HG03439 (cell line): ENCODE results near the gene STRN3.

ENCODE experiments used
- ATAC-seq: cut with Tn5 transposase; IDR thresholded peaks from one replicate; pipeline ENCODE4 v1.9.1; 2021; ENCODE audit warnings: mild to moderate bottlenecking, moderate library complexity; ENCODE audit not compliant: unreplicated experiment

Gene STRN3

DNA sequence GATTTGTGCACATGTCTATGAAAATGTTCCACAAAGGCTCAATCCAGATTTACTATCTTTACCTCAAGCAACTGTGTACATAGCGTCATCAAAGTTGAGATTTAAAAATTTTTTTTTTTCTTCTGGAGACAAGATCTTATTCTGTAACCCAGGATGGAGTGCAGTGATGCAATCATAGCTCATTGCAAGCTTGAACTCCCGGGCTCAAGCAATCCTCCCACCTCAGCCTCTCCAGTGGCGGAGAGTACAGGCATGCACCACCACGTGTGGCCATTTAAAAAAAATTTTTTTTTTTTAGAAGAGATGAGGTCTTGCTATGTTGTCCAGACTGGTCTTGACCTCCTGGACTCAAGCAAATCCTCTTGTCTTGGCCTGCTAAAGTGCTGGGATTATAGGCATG is 149.5 kb downstream of the STRN3 start:
- ATAC-seq: no peak

DNA sequence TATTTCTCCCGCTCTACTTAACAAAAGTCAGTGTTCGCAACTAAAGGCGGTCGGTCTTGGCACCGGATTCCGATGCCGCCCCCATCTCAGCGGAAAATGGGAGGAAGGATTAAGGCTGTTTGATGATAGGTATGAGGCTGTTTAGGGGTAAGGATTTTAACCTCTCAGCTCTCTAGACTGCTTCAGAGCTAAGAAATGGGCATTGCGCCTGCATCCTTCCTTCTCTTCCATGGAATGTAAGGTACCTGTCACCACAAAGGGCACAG is 150.5 kb downstream of the STRN3 start:
- ATAC-seq: no peak

DNA sequence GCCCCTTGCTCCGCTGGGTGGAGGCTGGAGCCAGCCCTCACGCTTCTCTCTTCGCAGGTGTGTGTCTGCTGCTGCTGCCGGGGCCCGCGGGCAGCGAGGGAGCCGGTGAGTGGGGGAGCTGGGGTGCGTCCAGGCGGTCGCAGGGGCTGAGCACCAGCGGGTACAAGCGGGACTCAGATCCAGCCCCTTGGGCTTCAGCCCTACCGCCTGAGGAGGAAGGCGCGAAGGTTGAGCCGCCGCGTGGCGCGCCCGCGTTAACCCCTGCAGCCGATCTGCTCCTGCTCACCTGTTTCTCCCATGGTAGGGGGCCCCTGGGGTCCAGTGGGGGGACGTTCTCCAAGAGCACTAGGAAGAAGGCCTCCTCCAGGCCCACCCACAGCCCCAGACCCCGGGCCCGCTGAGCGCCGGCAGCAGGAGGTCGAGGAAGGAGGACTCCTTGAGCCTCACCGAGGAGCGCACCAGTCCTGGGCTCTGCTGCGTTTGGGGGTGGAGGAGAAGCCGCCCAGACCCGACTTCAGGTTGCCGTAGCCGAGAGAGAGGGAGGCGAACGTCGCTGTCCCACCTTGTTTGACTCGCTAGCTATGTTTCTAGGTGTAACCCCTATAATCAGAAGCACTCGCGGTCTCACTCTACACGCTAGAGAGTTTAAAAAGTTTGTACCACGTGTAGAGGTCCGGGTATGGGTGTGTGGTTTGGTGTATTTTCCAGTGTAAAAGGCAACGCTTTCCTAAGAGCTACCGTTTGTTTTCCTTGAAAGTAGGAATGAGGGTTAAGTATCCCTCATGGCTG is 151.0 kb downstream of the STRN3 start:
- ATAC-seq: peak; percentile 40

DNA sequence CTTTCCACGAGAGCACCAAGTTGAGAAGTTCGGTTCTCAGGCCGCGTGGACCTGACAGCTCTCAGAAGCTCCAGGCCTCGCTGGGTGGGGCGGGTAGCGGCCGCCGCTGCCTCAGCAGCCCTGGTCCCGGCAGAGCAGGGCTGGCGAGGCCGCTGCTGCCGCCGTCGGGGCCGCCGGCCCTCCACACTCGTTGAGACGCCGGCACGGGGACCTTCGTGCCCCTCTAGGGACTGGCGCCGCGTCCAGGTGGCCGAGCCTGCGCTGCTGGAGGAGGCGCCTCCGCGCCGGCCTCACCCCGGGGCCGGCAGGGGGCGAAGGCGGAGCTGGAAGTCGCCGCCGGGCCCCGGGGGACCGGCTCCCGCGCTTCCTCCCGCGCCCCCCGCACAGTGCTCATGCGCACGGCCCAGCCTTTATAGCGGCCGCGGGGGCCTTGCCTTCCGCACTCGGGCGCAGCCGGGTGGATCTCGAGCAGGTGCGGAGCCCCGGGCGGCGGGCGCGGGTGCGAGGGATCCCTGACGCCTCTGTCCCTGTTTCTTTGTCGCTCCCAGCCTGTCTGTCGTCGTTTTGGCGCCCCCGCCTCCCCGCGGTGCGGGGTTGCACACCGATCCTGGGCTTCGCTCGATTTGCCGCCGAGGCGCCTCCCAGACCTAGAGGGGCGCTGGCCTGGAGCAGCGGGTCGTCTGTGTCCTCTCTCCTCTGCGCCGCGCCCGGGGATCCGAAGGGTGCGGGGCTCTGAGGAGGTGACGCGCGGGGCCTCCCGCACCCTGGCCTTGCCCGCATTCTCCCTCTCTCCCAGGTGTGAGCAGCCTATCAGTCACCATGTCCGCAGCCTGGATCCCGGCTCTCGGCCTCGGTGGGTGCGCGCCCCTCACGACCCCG is 151.8 kb downstream of the STRN3 start, which contains the start of gene COCH:
COCH (plus strand) TSS at position 440 of the 879 bp plus-strand sequence; CDS start at position 820, 380 bp downstream.
- peak; percentile 68 for ATAC-seq

DNA sequence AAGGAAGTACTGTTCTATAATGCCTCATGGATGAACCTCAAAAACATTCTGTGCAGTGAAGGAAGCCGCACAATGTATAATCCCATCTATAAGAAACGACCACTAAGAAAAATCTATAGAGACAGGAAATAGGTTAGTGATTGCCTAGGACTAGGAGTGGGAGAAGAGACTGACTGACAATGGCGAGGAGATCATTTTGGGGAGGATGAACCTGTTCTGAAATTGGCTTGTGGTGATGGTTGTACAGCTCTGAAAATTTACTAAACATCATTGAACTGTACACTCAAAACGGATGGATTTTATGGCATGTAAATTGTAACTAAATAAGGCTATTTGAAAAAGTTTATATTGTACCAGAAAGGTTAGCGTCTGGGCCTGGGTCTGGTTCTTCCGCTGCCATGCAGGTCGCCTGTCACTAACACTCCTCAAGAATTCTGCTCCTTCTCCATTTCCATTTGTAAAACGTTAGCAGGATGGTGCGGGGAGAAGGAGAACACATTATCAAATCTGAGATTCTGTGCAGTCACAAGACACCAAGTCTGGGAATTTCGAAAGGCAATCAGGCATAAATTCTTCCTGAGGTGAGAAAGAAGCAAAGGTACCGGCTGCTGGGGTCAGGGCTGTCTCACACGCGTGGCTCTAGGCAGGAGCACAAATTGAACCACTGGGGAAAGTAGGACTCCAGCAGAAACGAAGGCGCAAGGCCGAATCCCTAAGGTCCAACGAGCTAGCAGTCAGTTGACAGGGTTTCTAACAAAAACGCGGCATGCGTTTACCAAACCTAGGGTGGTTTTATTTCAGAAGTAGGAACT is 152.7 kb downstream of the STRN3 start:
- no peak for ATAC-seq

DNA sequence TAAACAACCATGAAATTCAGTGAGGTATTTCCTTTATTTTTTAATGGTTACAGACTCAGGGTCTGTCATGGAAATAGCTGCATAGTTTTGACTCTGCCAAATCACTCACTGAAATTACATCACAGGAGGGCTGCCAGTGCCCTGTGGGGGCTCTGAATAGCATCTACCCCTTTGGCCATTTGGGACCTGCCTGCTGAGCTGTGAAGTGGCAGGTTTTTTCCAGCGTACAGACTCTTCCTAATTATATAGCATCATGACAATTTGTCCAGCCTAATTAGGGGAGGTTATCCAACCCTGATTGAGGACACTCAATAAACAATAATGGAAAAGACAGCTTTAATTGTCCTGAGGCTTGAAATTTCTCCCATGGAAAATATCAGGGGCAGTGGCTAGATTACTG is 153.6 kb downstream of the STRN3 start:
- no peak for ATAC-seq

DNA sequence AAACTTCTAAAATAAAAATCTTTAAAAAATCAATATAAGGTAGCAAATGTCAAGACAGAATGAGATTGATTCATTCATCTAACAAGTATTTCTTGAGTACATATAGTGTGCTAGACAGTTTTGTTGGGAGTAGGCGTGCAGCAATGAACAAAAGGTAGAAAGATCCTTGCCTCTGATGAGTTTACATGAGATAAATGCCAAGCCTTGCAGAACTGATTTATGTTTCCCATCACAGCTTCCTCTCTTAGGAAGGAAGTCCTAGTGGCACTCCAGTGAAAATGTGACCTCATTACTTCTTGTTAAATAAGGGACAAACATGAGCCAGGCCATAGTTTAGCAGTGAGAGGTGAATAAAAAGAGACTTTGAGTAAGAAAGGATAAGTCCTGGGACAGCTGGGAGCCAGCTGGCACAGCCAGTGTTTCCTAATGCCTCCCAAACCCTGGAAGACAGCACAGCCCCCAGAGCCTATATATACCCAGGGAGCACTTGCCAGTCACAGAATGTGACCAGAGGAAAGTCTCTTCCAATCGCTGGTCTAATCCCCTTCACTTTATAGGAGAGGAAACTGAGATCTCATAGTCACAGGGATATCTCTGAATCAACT is 156.5 kb downstream of the STRN3 start:
- no peak for ATAC-seq

DNA sequence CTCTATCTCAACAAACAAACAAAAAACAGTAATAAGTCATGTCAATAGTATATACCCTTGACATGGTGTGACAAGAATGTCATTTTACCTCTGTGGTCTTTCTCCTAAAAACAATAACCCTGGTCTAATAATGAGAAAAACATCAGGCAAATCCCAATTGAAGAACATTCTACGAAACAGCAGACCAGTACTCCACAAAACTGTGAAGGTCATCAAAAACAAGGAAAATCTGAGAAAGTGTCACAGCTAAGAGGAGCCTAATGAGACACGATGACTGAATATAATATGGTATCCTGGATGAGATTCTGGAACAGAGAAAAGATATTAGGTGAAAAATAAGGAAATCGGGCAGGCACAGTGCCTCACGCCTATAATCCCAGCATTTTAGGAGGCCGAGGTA is 157.4 kb downstream of the STRN3 start:
- ATAC-seq: no peak

DNA sequence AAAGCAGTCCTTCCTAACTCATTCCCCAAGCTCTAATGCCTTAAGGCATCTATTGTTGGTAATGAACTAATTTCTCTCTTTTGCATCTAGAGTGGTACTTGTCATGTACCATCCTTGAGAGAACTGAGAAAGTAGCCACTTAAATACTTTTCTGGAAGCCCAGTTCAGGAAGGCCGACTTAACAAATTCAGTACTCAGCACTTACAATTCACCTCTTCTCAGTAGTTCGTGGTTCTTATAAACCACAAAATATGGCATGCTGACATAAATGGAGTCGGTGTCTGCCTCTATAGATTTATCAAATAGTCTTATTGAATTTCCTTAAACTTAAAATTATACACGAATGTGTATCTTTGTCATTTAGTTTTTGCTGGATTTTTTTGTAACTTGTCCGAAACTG is 161.2 kb downstream of the STRN3 start:
- no peak for ATAC-seq

DNA sequence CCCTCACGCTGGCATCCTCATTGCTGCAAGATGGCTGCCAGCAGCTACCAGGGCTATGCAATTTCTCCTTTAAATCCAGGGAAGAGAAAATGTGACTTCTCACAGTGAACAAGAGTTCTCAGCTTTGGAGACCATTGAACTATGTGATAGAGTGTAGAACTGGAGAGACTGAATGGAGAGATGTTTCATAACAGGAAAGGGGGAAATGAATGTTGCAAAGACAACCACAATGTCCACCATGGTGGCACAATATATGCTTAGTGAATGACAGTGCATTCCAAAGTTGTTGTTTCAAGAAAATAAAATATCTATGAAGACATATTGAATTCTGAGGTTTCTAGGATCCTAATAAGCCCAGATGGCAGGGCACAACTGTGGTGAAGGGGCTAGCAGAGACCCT is 165.0 kb downstream of the STRN3 start:
- no peak for ATAC-seq

DNA sequence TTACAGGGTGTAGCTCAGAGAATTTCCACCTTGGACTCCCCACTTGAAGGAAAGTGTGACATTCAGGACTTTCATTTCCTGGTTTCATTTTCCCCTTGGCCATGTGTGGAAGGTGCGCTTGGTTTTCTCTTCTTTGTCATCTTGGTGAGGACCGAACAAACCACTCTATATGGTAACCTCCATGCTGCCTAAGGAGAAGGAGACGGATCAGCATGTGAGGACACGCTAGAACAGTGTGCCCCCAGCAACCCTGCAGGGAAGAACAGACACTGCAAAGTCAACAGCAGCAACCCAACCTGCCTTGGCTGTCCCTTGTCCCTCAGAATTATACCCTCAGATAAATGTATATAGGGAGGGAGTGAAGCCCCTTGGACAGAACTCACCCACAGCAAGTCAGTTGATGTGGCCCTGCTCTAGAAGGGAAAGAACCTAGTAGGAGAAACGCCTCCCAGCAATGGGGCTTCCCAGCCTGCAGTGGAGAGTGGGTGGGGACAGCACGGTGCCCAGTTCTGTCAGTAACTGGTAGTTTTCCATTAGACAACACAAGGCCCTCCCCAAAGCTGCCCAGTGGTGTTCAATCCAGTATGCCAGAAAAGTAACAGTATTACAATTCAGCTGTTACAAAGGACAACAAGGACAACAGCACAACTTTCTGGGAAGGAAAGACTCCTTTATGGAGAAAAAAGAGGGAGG is 170.7 kb downstream of the STRN3 start:
- ATAC-seq: peak; percentile 59

DNA sequence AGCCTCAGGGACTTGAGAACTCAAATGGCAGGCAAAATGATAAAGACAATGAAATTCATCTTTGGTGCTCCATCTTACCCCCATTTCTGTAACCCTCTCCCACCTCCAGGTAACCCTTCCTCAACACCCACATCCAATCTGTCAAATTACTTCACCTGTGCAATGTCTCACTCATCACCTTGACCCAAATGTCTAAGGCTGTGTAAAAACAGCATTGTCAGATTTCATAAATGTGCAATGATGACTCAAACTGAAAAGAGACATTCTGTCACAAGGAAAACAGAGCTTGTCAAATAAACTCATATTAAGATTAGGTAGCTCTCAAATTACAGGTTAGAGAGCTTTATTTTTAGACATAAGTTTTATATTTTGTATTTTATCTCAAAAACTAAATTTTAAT is 171.7 kb downstream of the STRN3 start:
- peak; percentile 63 for ATAC-seq

DNA sequence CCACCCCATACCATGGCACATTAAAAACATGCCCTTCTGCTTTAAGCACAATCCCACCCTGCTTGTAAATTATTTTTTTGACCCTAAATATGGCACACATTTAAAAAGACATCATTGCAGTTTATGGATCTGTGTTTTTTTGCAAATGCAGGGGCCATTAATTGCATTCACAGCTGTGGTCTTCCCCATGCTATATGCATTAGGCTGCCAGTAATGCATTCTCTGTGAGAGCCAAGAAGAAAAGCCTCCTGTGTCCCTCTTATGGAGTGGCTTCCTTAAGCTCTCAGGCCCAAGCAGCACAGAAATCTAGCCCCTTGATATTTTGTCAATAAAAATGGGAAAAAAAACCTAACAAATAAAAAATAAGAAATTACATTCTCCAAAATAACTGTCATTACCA is 172.2 kb downstream of the STRN3 start:
- no peak for ATAC-seq

DNA sequence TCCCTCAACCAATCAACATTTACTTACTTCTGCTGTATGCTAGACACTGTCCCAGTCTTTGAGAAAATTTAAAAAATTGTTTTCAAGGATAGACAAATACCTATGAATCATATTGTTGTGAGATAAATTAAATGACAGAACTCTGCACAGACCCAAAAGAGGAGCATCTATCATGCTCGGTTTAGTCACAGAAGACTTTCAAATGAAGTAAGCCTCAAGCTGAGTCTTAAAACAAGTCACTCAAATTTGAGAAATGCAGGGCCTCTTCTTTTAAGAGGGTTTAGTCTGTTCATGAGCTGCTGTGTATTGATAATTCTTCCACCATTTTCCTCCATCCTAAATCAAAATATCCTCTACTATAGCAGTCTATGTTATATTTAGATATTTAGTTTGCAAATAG is 176.2 kb downstream of the STRN3 start:
- ATAC-seq: no peak

DNA sequence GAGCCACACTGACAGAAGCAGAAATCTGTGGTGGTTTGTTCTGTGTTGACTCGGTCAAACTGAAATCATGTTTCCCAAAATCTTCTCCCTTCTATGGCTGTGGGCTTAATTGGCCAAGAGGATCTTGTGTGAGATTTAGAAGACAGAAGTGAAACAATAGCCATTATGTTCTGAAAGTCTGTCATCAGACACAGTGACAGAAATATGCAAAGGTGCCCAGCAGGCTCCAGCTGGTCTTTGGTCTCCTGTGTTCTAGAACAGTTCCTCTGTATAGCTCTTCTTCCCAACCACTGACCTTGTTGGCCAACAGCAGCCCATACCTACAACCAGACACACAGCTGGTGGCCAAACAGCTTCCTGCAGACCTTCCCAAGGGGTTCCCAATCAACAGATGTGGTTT is 176.8 kb downstream of the STRN3 start:
- ATAC-seq: peak; percentile 87

DNA sequence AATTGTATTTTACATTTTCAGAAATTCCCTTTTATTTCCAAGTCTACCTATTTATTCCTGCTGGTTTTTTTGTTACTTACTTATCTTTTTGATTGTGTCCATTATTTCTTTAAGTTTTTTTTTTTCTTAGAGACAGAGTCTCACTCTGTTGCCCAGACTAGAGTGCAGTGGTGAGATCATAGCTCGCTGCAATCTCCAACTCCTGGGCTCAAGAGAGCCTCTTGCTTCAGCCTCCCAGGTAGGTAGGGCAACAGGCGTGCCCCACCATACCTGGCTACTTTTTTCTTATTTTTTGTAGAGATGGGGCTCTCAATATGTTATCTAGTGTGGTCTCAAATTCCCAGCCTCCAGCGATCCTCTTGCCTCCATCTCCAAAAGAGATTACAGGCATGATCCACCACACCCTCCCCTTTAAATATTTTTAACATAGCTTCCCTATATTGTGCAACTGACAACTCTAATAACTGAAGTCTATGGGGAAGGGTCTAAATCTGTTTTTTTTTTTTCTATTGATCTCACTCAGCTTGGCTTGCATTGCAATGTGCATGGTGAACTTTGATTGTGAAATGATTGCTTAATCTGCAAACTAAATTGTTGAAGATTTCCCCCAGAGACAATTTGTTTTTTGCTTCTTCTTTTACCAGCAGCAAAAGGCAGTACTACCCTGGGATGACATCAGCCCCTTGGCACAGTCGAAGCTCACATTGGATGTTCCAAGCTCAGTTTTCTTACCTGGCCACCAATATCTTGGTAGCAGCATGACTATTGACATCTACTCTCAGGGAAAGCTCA is 177.5 kb downstream of the STRN3 start:
- no peak for ATAC-seq
